ENCODE results near the gene SLC25A23. TPM values are rescaled to one million over a fixed set of nuclear protein-coding genes. Genes with fewer than 3 reads are reported as not detected.
"Not testable (repeated sequence)": the region's sequence is repeated elsewhere in the genome, so short reads cannot be mapped to it uniquely, and the experiment has no call there.

The SLC25A23 gene
- total and polyA plus RNA-seq, 2 of the 8 experiments (the other 6 are each of a cell fraction or from before 2014, with no cell fraction given), result 18.0 to 48.1 TPM

DNA sequence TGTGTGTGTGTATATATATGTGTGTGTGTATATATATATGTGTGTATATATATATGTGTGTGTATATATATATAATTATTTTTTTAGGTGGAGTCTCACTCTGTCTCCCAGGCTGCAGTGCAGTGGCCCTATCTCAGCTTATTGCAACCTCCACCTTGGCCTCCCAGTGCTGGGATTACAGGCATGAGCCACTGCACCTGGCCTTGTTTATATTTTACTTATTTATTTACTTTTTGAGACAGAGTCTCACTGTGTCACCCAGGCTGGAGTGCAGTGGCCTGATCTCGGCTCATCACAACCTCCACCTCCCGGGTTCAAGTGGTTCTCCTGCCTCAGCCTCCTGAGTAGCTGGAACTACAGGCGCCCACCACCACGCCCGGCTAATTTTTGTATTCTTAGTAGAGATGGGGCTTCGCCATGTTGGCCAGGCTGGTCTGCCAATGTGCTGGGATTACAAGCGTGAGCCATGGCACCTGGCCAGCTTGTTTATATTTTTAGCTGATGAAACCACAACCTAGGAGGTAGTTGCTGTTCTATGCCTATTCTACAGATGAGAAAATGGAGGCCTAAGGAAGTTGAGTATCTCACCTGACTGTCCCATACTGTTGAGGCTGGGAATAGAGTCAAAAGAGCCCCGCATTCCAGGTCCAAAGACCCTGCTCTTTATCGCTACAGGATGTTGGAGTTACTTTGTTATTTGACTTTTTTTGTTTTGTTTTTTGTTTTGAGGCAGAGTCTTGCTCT is 48.6 kb upstream of the SLC25A23 start:
- H2AFZ ChIP-seq (ENCODE audit: low read length); H3K27ac ChIP-seq (ENCODE audit: low read depth, low read length); H2BK20ac ChIP-seq (ENCODE audit: low read length); H3K23ac ChIP-seq (ENCODE audit: insufficient read length); H4K91ac ChIP-seq (replicated peaks; ENCODE audit: insufficient read length, low read length); H2AK5ac ChIP-seq (ENCODE audit: low read depth, low read length); H3K14ac ChIP-seq (ENCODE audit: insufficient read length); H3K79me1 ChIP-seq (ENCODE audit: low read depth, low read length); H4K8ac ChIP-seq (ENCODE audit: extremely low read depth, insufficient read depth, low read length); H3K79me2 ChIP-seq (ENCODE audit: control insufficient read depth in 1 of 2, insufficient read depth in 2 of 2, low read length in 2 of 2); H3K4me3 ChIP-seq (ENCODE audit: extremely low read depth in 1 of 4, insufficient read depth in 2 of 4, low read depth in 3 of 4, low read length in 4 of 4); H3K27me3 ChIP-seq (replicated peaks in 1 of 4; ENCODE audit: control insufficient read depth in 3 of 4, extremely low read depth in 1 of 4, insufficient read depth in 3 of 4, low read length in 3 of 4); H3K4me2 ChIP-seq (ENCODE audit: insufficient read depth in 1 of 2, low read depth in 2 of 2, low read length in 2 of 2); H2BK12ac ChIP-seq (ENCODE audit: low read depth, low read length); H3K56ac ChIP-seq (replicated peaks; ENCODE audit: insufficient read length, low read depth, low read length); DNase-seq (ENCODE audit: low read depth in 1 of 2, low spot score in 2 of 2); H3K9me3 ChIP-seq (ENCODE audit: insufficient read depth in 2 of 2, low read depth in 1 of 2, low read length in 1 of 2); H4K20me1 ChIP-seq (replicated peaks in 1 of 2; ENCODE audit: control insufficient read depth in 1 of 2, insufficient read depth in 2 of 2, low read length in 2 of 2); FAIRE-seq; H3K4ac ChIP-seq (replicated peaks; ENCODE audit: insufficient read length, low read depth, low read length); H3K23me2 ChIP-seq (ENCODE audit: low read depth, low read length); H2BK5ac ChIP-seq (ENCODE audit: low read depth, low read length); H3K9ac ChIP-seq (replicated peaks in 1 of 4; ENCODE audit: extremely low read depth in 1 of 4, low read depth in 3 of 4, low read length in 3 of 4); H3K4me1 ChIP-seq (replicated peaks in 1 of 4; ENCODE audit: control insufficient read depth in 3 of 4, insufficient read depth in 4 of 4, low read length in 3 of 4); H3K18ac ChIP-seq (ENCODE audit: extremely low read depth, low read length); H3K36me3 ChIP-seq (ENCODE audit: control insufficient read depth in 2 of 4, insufficient read depth in 4 of 4, low read length in 3 of 4); H4K5ac ChIP-seq (ENCODE audit: insufficient read length, low read depth, low read length); H2BK15ac ChIP-seq (ENCODE audit: low read length); H2BK120ac ChIP-seq (replicated peaks; ENCODE audit: low read depth, low read length): not testable (repeated sequence)
- ChIA-PET POLR2A (ENCODE audit: partially characterized antibody) (interaction anchor here (0.6 kb wide), 1 partner anchor 228 kb away, joined by 3 read pairs; no protein-coding TSS in a partner anchor), CTCF (ENCODE audit: partially characterized antibody) (interaction anchor here (0.6 to 4.7 kb wide), 5 partner anchors 17 to 1393 kb away, joined by 3 to 19 read pairs (median 3); partner anchors contain the start of gene DENND1C)
- WGBS, 2 experiments (ENCODE audit: extremely low coverage in 1 of 2, insufficient coverage in 1 of 2, insufficient read length in 1 of 2, insufficient replicate concordance in 2 of 2, low coverage in 1 of 2, low lambda C conversion rate in 2 of 2, missing lambda C conversion rate in 1 of 2), result 90% methylated on average over 9 of the region's 9 CpGs; no CpG with 5 or more reads in 1 of the 2 experiments
